HG03097 (cell line): ENCODE measurements around the gene MRLN.
"Not testable (repeated sequence)": the region's sequence is repeated elsewhere in the genome, so short reads cannot be mapped to it uniquely, and the experiment has no call there.

ENCODE experiments used
- ATAC-seq: cut with Tn5 transposase; IDR thresholded peaks from one replicate; pipeline ENCODE4 v1.9.1; 2021; ENCODE audit not compliant: unreplicated experiment, low FRiP score

Gene MRLN

DNA sequence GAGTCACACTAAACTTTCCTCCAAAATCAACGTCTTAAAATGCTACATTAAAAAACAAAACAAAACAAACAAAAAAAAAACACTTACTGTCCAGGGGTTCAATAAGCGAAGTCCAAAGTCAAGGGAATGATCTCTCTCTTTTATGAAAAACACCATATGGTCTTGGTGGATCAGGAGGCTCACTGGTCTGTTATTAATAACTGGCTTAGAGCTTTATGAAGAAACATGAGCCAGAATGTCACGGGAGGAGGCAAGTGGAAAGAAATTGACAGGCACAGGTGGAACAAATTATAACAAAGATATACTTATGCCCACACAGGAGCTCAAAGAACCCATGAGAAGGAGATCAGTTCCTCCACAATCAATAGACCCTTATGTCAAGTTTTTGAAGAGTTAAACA is at the start of gene MRLN:
Gene MRLN, minus strand, starts transcription at position 189 of the 400 bp plus-strand sequence.
- ATAC-seq = no peak

DNA sequence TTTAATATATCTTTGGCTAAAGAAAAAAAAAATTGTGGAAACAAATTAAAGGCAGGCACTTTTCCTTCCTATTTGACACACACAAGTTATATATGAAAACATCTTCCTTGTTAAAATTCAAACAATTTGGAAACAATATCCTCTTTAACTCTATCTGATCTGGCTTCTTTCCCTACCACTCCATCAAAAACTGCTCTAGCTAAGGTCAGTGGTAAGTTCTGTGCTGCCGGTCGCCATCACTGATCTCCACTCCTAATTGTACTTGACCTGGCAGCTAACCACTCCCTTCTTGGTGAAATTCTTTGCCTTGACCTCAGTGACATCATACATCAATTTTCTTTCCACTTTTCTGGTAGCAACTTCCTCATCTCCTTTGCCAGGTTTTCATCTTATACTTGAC is 47.9 kb upstream of the MRLN start:
- ATAC-seq = no peak

DNA sequence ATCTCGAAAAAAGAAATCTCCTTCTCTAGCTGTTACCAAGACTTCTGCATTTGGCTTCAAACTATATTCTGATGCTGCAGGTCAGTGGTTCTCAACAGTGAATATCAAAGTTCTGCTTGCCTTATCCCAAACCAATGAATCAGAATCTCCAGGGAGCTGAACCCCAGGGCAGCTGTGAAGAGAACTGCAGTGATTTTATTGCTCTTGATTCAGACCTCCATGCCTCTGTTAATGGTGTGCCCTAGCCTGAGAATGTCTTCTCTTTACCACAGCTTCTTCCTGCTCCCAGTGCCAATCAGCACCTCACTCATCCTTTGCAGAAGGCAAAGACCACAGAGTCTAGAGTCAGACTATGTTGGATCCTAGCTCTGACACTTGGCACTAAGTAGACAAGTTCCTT is 46.2 kb upstream of the MRLN start:
- ATAC-seq = no peak

DNA sequence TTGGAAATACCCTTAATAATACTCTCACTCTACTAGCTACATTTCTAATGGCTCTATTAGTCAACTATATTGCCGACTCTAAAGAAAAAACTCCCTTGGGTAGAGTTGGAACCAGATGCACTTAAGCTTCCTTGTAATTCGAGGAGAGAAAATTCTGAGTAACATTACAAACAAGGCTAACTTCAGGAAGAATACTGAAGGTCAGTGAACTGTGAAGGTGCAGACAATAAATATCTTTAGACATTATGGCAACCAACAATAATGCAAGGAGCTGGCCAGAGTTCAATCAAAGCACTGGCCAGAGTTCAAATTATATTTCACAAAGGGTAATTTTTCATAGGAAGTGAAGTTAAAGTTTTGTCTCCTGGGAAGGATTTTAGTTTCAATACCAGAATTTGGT is 40.7 kb upstream of the MRLN start:
- no peak for ATAC-seq

DNA sequence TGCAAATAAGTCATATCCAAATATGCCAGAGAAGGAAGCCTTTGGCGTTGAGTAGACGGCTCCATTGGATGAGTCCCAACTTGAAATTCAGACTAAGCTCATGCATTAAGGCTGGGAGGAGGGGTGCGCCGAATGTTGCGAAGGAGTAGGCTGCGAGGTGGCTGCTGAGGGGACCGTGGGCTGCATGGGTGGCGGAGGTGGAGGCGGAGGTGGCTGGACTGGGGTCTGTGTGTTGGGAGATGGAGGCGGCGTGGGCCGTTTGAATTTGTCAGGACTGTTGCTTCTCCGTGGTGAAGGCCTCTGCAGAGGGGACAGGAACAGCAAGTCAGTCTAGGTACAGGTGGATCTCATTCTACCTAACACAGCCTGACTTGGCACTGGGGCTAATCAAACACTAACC is 39.6 kb upstream of the MRLN start:
- ATAC-seq = no peak

DNA sequence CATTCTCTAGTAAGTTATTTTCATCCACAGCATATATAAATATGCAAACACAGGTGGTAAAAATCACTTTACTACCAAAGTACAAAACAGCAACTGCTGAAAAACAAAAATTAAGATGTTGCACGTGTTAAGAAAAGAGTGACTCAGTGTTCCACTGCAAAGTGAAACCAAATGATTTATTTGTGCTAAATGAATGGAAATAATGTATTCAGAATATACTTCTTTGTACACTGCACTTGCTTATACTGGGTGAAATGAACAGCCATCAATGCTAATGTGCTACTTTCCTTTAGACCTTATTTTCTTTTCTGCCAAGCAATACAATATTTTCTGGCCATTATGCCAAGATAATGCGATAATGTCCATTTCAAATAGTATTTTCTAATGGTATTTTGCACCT is 38.3 kb upstream of the MRLN start:
- ATAC-seq = no peak

DNA sequence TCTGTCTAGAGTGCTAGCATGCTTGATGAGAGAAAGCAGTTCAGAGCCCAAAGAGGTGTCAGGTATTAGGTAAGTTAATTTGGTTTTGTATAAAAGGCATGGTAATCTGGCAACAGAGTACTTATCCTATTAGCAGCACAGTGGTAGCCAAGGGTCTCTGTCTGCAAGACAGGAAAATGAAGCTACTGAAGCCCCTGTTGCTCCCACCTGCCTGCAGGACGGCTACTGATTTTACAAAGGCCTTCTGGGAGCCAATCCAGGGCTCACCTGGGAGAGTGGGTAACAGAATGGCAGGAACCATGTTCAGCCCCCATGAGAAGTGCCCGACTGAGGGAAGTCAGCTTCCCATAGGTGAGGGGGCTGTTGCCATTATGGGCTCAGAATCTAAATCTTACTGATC is 36.8 kb upstream of the MRLN start:
- not testable (repeated sequence) for ATAC-seq

DNA sequence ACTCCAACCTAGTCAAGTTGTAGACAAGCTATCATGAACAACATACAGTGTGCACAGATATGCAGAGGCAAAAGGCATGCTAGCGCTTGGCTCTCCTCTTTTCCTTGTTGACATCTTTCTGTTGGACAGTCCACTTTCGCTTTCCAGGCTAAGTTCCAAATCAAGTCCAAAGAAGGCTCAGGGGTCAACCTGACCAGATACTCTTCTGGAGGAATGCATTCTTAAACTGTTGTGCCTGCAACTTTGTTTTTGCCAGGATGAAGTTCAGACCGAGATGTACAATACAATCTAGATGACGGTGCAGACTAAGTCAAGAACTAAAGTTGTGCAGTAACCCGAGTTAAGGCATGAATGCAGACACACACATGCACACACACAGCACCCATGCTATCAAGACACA is 35.7 kb upstream of the MRLN start:
- not testable (repeated sequence) for ATAC-seq

DNA sequence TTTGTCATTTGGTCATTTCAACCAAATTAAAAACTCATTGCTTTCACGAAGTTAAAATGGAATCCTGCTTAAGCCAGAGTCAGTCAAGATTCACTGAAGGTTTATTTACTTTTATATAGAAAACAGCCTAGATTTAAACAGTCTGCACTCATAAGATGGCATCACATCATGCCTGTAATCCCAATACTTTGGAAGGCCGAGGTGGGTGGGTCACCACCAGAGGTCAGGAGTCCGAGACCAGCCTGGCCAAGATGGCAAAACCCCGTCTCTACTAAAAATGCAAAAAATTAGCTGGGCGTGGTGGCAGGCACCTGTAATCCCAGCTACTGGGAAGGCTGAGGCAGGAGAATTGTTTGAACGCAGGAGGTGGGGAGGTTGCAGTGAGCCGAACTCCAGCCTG is 33.8 kb upstream of the MRLN start:
- not testable (repeated sequence) for ATAC-seq

DNA sequence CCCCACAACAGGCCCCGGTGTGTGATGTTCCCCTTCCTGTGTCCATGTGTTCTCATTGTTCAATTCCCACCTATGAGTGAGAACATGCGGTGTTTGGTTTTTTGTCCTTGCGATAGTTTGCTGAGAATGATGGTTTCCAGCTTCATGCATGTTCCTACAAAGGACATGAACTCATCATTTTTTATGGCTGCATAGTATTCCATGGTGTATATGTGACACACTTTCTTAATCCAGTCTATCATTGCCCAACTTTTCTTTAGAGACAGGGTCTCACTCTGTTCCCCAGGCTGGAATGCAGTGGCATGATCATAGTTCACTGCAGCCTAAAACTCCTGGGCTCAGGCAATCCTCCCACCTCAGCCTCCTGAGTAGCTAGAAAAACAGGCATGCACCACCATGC is 32.2 kb upstream of the MRLN start:
- not testable (repeated sequence) for ATAC-seq

DNA sequence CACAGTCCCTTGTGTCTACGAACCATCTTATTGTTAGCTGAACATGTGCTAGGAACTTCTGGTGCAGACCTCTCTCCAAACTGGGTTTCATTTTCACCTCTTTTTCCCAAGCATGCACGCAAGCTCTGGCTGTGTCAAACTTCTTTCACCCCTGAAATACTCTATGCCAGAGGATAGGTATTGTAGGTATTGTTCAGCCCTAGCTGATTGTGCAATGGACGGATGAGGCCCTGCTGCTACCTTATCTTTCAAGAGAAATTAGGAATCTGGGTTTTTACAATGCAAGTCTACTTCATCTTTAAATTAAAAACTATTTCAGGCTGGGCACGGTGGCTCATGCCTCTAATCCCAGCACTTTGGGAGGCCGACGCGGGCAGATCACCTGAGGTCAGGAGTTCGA is 28.3 kb upstream of the MRLN start:
- no peak for ATAC-seq

DNA sequence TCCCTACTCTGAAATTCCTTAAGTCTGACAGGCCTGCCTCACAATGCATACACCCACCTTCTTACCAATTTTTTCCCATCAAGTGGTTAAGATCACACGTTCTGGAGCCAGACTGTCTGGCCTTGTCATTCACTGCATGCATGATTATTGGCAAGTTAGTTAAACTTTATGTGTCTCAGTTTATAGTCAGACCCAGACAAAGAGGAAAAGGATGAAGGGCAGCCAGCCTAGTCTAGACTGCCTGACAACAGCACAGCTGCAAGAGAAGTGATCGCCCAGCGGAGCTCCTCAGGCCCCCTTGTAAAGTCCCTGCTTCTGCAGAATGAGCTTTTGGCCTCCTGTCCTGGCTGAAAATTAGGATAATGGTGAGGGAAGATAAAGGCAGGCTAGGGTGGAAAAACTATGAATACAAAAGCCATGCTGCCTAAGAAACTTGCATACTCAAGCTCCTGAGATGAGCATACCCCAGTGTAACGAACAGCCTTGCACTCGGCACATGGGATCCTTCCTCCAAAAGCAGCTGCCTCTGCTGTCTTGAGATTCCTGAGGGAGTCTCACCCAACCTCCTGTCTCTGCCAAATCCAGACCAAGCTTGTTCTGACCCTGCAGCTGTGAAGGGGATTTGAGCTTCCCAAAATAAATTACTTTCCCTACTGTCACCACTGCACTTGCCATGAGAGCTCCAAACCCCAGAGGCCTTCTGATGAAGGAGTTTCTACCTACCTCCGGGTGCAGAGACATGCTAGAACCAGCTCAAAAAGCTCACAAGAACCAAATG is 26.7 kb upstream of the MRLN start:
- no peak for ATAC-seq

DNA sequence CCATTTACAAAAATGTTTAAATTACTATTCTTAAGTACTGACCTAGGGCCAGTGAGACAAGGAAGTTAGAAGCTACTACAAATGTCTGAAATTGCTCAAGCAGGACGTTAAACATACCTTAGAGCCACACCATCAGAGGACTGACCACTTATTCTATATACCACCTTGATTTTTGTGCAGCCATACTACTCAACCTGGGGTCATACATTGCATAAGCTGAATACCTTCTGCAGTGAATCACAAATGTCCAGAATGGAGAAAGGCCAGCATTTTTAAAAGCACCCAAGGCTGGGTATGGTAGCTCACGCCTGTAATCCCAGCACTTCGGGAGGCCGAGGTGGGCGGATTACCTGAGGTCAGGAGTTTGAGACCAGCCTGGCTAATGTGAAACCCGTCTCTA is 21.2 kb upstream of the MRLN start:
- ATAC-seq = no peak

DNA sequence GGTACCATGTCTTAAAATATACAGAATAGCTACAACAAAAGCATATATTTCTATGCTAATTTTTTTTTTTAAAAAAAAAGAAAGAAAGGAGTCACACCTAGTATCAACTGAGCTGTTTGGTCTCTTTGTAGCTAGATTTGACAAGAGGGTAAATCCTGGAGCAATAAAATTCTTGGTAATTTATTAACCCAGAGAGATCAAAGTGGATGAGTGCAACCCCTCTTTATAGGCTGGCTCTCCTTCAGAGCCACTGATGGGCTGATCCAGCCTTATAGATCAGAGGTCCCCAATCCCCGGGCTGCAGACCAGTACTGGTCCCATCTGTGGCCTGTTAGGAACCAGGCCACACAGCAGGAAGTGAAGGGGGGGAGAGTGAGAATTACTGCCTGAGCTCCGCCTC is 19.8 kb upstream of the MRLN start:
- no peak for ATAC-seq

DNA sequence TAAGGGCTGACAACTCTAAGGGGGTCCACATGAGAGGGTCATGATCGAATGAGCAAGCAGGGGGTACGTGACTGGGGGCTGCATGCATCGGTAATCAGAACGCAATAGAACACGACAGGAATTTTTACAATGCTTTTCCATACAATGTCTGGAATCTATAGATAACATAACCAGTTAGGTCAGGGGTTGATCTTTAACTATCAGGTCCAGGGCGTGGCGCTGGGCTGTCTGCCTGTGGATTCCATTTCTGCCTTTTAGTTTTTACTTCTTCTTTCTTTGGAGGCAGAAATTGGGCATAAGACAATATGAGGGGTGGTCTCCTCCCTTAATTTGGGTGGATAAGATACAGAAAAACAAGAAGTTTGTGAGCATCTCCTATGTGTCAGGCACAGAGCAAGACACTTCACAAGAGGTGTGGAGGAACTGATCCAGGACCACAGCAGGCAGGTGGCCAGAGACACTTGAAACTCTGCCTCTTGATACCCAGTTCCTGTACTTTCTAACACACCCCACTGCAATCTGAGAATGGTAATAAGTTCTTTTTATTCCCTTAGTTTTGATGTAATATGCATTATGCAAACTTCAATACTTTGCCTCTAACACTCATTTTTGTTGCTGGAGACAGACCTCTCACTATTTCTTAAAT is 18.0 kb upstream of the MRLN start:
- no peak for ATAC-seq

DNA sequence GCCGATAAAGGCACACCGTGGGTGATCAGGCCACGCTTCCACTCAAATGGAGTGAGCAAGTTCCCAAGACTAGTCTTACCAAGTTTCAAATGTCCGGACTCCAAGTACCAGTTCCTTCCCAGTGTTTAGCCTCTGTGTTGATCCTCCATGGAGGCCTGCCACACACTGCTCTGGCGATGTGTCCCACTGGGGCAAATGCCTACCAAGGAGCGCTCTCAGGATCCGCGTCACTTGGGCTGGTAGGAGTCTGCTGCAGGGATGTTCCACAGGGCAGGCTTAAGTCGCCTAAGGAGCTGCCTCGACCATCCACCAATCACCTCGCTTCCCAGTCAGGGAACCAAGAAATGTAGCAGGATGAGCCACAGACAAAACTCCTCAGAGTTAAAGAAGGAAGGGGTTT is 17.4 kb upstream of the MRLN start:
- no peak for ATAC-seq

DNA sequence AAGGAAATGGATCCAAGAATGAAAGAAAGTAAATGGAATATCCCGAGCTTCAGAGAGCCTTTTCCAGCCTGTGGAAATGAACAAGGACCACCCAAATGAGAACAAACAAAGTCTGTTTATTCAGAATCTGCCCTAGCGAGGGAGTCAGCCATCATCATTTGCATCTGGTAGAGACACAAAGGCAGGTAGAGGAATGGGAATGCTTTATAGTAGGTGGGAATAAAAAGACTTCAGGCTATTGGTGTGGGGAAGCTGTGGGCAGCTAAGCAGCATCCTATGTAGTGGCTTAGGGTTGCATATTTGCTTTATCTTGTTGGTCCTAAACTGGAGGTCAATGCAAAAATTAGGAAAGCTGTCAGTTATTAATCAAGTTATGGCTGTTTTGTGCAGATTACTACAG is 9.2 kb upstream of the MRLN start:
- no peak for ATAC-seq

DNA sequence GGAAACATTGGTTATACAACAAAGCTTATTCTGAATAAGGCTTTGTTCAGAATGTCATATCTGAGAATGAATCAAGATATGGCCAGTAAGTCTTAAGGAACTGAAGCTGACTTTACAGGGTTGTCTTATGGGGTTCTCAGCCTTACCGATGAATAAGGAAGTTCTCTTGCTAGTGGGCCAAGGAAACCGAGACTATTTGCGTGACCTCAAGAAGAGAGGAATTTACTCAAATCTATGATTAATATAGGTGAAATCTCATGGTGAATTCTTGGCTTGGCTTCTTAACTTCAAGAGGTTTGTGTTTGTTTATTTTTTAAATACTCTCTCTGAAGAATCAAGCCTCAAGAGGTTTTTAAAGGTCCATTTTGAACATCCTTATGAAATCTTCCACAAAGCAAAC is 4.7 kb upstream of the MRLN start:
- ATAC-seq = no peak

DNA sequence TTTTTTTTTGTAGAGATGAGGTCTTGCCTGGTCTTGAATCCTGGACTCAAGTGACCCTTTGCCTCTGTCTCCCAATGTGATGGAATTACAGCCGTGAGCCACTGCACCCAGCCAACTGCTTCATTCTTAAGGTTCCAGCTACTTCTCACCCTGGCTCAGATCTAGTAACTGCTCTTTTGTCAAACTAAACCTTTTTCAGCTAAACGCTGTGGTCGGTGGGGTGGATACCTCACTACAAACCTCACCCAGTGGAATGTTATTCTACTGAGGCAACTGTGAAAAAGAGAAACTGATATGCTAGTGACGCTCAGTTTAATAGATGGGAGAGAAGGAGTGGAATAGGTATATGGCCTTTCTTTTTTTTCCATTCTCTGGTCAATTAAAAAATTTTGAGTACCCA is 1.7 kb upstream of the MRLN start:
- ATAC-seq = no peak

DNA sequence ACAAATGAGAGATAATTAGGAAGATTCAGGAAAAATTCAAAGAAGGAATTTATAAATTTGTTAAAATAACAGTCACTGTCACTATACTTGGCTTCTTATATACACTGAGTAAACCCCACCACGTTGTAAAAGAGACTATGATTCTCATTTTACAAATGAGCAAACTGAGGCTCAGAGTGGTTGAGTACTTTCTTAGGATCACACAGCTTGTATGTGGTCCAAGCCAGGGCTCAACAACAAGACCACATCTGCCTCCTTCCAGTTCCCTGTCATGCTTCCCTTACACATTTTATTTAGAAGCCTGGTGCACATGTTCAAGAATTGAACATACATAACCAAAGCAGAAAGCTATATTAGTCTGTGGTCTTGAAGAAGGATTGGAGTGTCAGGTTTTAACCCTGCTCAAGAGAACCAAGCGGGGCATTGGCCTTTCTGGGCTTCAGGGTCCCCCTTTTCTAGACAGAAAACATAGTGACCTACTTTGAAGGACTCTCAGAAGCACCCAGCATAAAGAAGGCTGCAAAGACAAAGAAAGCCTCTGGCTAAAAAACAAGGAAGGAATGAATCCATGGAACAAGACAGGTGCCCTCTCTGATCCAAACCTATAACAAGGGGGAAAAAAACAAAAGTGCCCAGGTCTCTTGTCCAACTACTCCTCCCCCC is 846 bp downstream of the MRLN start:
- ATAC-seq = no peak

DNA sequence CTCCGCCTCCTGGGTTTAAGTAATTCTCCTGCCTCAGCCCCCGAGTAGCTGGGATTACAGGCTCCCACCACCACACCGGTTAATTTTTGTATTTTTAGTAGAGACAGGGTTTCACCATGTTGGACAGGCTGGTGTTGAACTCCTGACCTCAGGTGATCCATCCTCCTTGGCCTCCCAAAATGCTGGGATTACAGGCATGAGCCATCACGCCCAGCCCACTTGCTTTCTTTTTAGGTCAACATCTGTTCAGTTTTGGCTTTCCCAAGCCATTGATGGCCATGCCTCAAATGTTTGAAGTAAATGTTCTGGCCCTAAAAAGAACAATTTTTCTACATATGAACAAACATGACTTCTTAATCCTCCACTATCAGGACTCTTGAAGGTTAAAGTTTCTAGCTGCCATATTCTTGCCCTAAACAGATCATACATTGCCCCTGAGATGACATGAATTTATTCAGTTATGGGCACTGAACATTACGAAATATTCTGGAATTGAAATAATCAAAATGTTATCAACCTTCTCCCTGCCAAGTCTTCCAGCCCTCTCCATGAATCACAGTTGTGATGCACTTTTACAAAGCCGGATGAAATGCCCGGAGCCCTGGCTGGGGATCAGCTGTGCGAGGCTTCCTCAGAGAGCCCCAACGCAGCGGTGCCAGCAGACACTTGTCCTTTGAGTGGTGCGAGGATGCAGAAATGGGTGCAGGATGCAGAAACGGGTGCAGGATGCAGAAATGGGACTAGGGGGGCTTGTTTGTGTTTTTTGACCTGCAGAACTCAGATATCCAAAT is 2.9 kb downstream of the MRLN start:
- ATAC-seq = no peak
